IMR-90 (cell line): ENCODE measurements around the gene ITM2C. TPM values are rescaled to one million over a fixed set of nuclear protein-coding genes. Genes with fewer than 3 reads are reported as not detected.

Source experiments
- ATAC-seq: fragments of 200-7000 bp; cut with Tn5 transposase; 2 replicates; pipeline ENCODE4 v1.9.1; 2020; ENCODE audit warnings: low read depth, mild to moderate bottlenecking, moderate library complexity
- BruUV-seq: library from RNA; stranded (reverse); fragments of 400-500 nt; replicated peaks from 2 replicates; lab custom pipeline; 2021; lab: Mats Ljungman, UMichigan
- CTCF ChIA-PET: fragments of 300-600 bp; formaldehyde crosslinking; extraction: SDS; loops from one replicate; lab custom pipeline; 2021; ENCODE audit warnings: antibody characterized with exemption; lab: Yijun Ruan, JAX
- POLR2A ChIA-PET: fragments of 300-600 bp; sonication (Branson Sonifier 250); formaldehyde crosslinking; loops from one replicate; lab custom pipeline; 2022; ENCODE audit warnings: antibody characterized with exemption; ENCODE audit not compliant: unreplicated experiment; lab: Charles Lee
- DNase-seq: peaks from one replicate; pipeline ENCODE4 v3.0.0; 2013
- H2AFZ ChIP-seq: replicated peaks from 2 replicates; pipeline ENCODE3; 2013; ENCODE audit warnings: low read length, mild to moderate bottlenecking; ENCODE audit not compliant: poor library complexity
- H2AK5ac ChIP-seq: 2 replicates; pipeline ENCODE4 v1.6.1; 2013; ENCODE audit warnings: low read depth, low read length, inconsistent platforms
- H2AK9ac ChIP-seq: replicated peaks from 2 replicates; pipeline ENCODE3; 2013; ENCODE audit warnings: mild to moderate bottlenecking, low read depth, low read length, moderate library complexity; ENCODE audit not compliant: poor library complexity
- H2BK120ac ChIP-seq: 2 replicates; pipeline ENCODE4 v1.6.1; 2013; ENCODE audit warnings: low read depth, low read length, inconsistent platforms
- H2BK15ac ChIP-seq: 3 replicates; pipeline ENCODE4 v1.6.1; 2013; ENCODE audit warnings: low read depth, low read length, inconsistent platforms
- H2BK20ac ChIP-seq: 2 replicates; pipeline ENCODE4 v1.6.1; 2013; ENCODE audit warnings: low read depth, mild to moderate bottlenecking, inconsistent platforms, low read length, moderate library complexity
- H2BK5ac ChIP-seq: 2 replicates; pipeline ENCODE4 v1.6.1; 2013; ENCODE audit warnings: mild to moderate bottlenecking, low read depth, low read length, inconsistent platforms; ENCODE audit not compliant: poor library complexity, severe bottlenecking
- H3K14ac ChIP-seq: replicated peaks from 2 replicates; pipeline ENCODE4 v1.6.1; 2013; ENCODE audit warnings: low read depth, low read length, inconsistent platforms
- H3K18ac ChIP-seq: 2 replicates; pipeline ENCODE4 v1.6.1; 2013; ENCODE audit warnings: low read depth, low read length, control low read depth
- H3K23ac ChIP-seq: 2 replicates; pipeline ENCODE4 v1.6.1; 2013; ENCODE audit warnings: low read depth, low read length, inconsistent platforms
- H3K27ac ChIP-seq: 2 replicates; pipeline ENCODE4 v1.5.1; 2013; ENCODE audit warnings: mild to moderate bottlenecking, control low read depth, low read length; ENCODE audit not compliant: insufficient read depth
- H3K27me3 ChIP-seq: 2 replicates; pipeline ENCODE4 v1.6.1; 2013; ENCODE audit warnings: low read length; ENCODE audit not compliant: control insufficient read depth, insufficient read depth
- H3K36me3 ChIP-seq: 2 replicates; pipeline ENCODE4 v1.6.1; 2013; ENCODE audit warnings: low read length, mixed read lengths; ENCODE audit not compliant: control insufficient read depth, insufficient read depth
- H3K4ac ChIP-seq: 2 replicates; pipeline ENCODE4 v1.6.1; 2013; ENCODE audit warnings: low read depth, low read length, inconsistent platforms
- H3K4me1 ChIP-seq: 2 replicates; pipeline ENCODE4 v1.6.1; 2013; ENCODE audit warnings: low read length, mixed read lengths; ENCODE audit not compliant: control insufficient read depth, insufficient read depth
- H3K4me2 ChIP-seq: 2 replicates; pipeline ENCODE4 v1.6.1; 2013; ENCODE audit warnings: low read depth, mild to moderate bottlenecking, control low read depth, low read length, moderate library complexity
- H3K4me3 ChIP-seq: 2 replicates; pipeline ENCODE4 v1.5.1; 2013; ENCODE audit warnings: low read depth, mild to moderate bottlenecking, control low read depth, low read length, moderate library complexity; ENCODE audit not compliant: insufficient read depth
- H3K56ac ChIP-seq: 2 replicates; pipeline ENCODE4 v1.6.1; 2013; ENCODE audit warnings: low read length, inconsistent platforms; ENCODE audit not compliant: insufficient read depth; ENCODE audit errors: extremely low read depth
- H3K79me1 ChIP-seq, 2 experiments: 2 replicates each; pipeline ENCODE4 v1.6.1; 2013; ENCODE audit warnings: low read length in 2 of 2, inconsistent platforms in 1 of 2, low read depth in 1 of 2
- H3K9ac ChIP-seq: 2 replicates; pipeline ENCODE4 v1.6.1; 2013; ENCODE audit warnings: low read depth, low read length, control low read depth
- H3K9me1 ChIP-seq: 2 replicates; pipeline ENCODE4 v1.6.1; 2013; ENCODE audit warnings: low read length, inconsistent platforms; ENCODE audit not compliant: insufficient read depth
- H3K9me3 ChIP-seq: 2 replicates; pipeline ENCODE4 v1.6.1; 2013; ENCODE audit warnings: low read length; ENCODE audit not compliant: control insufficient read depth, insufficient read depth
- H4K20me1 ChIP-seq: 2 replicates; pipeline ENCODE4 v1.6.1; 2013; ENCODE audit warnings: low read length, inconsistent platforms; ENCODE audit not compliant: insufficient read depth
- H4K5ac ChIP-seq: 2 replicates; pipeline ENCODE4 v1.6.1; 2013; ENCODE audit warnings: mild to moderate bottlenecking, low read depth, low read length, control low read depth
- H4K8ac ChIP-seq, 2 experiments: 2 replicates each; pipeline ENCODE4 v1.6.1; 2013; ENCODE audit warnings: low read depth in 2 of 2, low read length in 2 of 2, control low read depth in 1 of 2, inconsistent platforms in 1 of 2
- H4K91ac ChIP-seq: 2 replicates; pipeline ENCODE4 v1.6.1; 2013; ENCODE audit warnings: low read depth, low read length, inconsistent platforms; ENCODE audit not compliant: insufficient read depth
- BHLHE40 ChIP-seq: fragments of 150-350 bp; IDR thresholded peaks from 2 replicates; pipeline ENCODE4 v1.6.1; 2016; ENCODE audit warnings: mild to moderate bottlenecking, low read depth, low read length
- CEBPB ChIP-seq: IDR thresholded peaks from 2 replicates; pipeline ENCODE4 v1.6.1; 2012; ENCODE audit warnings: low read depth, low read length, improper control_type of control experiment
- CHD1 ChIP-seq: IDR thresholded peaks from 2 replicates; pipeline ENCODE4 v1.6.1; 2012; ENCODE audit warnings: low read depth, low read length, improper control_type of control experiment
- CTCF ChIP-seq: conservative IDR thresholded peaks from 2 replicates; pipeline ENCODE4 v1.5.1; 2012; ENCODE audit warnings: mild to moderate bottlenecking, low read depth, low read length, improper control_type of control experiment
- ELK1 ChIP-seq: fragments of 150-350 bp; IDR thresholded peaks from 2 replicates; pipeline ENCODE4 v1.6.1; 2016; ENCODE audit warnings: low read depth, mild to moderate bottlenecking, low read length, moderate library complexity, borderline replicate concordance
- FOS ChIP-seq: fragments of 150-350 bp; IDR thresholded peaks from 2 replicates; pipeline ENCODE4 v1.6.1; 2016; ENCODE audit warnings: low read depth, low read length
- MAFK ChIP-seq: IDR thresholded peaks from 2 replicates; pipeline ENCODE4 v1.6.1; 2012; ENCODE audit warnings: low read depth, low read length, improper control_type of control experiment
- MAZ ChIP-seq: IDR thresholded peaks from 2 replicates; pipeline ENCODE4 v1.6.1; 2012; ENCODE audit warnings: low read depth, mild to moderate bottlenecking, low read length, improper control_type of control experiment, moderate library complexity, borderline replicate concordance
- MXI1 ChIP-seq: IDR thresholded peaks from 2 replicates; pipeline ENCODE4 v1.6.1; 2012; ENCODE audit warnings: low read depth, mild to moderate bottlenecking, low read length, moderate library complexity, borderline replicate concordance
- NFE2L2 ChIP-seq: fragments of 150-350 bp; IDR thresholded peaks from 2 replicates; pipeline ENCODE4 v1.6.1; 2016; ENCODE audit warnings: low read depth, mild to moderate bottlenecking, low read length
- POLR2A ChIP-seq: IDR thresholded peaks from 2 replicates; pipeline ENCODE4 v1.6.1; 2012; ENCODE audit warnings: mild to moderate bottlenecking, low read depth, low read length
- RAD21 ChIP-seq: IDR thresholded peaks from 2 replicates; pipeline ENCODE4 v1.6.1; 2012; ENCODE audit warnings: low read length, improper control_type of control experiment
- RCOR1 ChIP-seq: IDR thresholded peaks from 2 replicates; pipeline ENCODE4 v1.6.1; 2012; ENCODE audit warnings: mild to moderate bottlenecking, low read length, improper control_type of control experiment; ENCODE audit not compliant: insufficient replicate concordance
- RFX5 ChIP-seq: IDR thresholded peaks from 2 replicates; pipeline ENCODE4 v1.8.0; 2012; ENCODE audit warnings: low read depth, mild to moderate bottlenecking, low read length, moderate library complexity
- SMC3 ChIP-seq: fragments of 150-350 bp; IDR thresholded peaks from 2 replicates; pipeline ENCODE4 v1.6.1; 2016; ENCODE audit warnings: low read depth, mild to moderate bottlenecking, antibody characterized with exemption, low read length, moderate library complexity
- WGBS, 2 experiments: methylation state at CpG; one replicate each; pipeline versions ENCODE4 v1.1.5 to v1.1.7; 2013; ENCODE audit warnings: missing lambda C conversion rate in 2 of 2; ENCODE audit not compliant: insufficient read length in 1 of 2; ENCODE audit errors: extremely low coverage in 2 of 2; 5-methylcytosine and 5-hydroxymethylcytosine counted together
- dilution Hi-C: fragments of 300-500 bp; cut with HindIII; formaldehyde crosslinking; loops from one replicate; pipeline ENCODE4 v1.14.3; 2018; ENCODE audit warnings: low sequenced_read_pairs; ENCODE audit not compliant: unreplicated experiment
- in situ Hi-C: fragments of 300-500 bp; cut with MboI; formaldehyde crosslinking; loops from 3 replicates; pipeline ENCODE4 v1.14.3; 2019; ENCODE audit warnings: low sequenced_read_pairs, inconsistent platforms, mixed read lengths
- intact Hi-C: fragments of 100-400 bp; cut with micrococcal nuclease; formaldehyde crosslinking; loops from 2 replicates; pipeline ENCODE4 v1.10.0; 2022
- polyA plus RNA-seq, 3 experiments: library from polyadenylated mRNA; depleted of rRNA; stranded (reverse); fragments of >200 nt; gene quantifications; 2 replicates each; pipeline ENCODE4 v1.2.3, GENCODE V29; 2012; ENCODE audit warnings: low replicate concordance in 1 of 3
- total RNA-seq: library from RNA; depleted of rRNA; stranded (reverse); fragments of >200 nt; gene quantifications from 2 replicates; pipeline ENCODE4 v1.2.3, GENCODE V29; 2012
- TF ChIP-seq, protein P1 (sequence below): fragments of 150-350 bp; IDR thresholded peaks from 2 replicates; pipeline ENCODE4 v1.6.1; 2017; ENCODE audit warnings: mild to moderate bottlenecking, antibody characterized with exemption, low read length, low read depth

The ITM2C gene
- total and polyA plus RNA-seq, 2 of the 4 experiments (the other 2 are of a cell fraction), result 46.8 to 274 TPM

DNA sequence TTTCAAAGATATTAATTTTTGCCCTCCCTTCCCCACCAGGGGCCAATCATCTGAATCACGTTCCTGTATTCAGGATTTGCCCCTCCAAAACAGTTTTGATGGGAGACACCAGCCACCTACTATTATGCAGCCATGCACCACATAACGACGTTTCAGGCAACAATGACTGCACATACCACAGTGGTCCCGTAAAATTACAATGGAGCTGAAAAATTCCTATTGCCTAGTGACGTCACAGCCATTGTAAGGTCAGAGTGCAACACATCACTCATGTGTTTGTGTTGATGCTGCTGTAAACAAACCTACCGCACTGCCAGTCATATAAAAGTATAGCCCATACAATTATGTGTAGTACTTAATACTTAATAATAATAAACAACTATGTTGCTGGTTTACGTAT is 22.6 kb downstream of the ITM2C start:
- ATAC-seq, result no peak
- TF ChIP-seq BHLHE40, result no peak
- no peak for TF ChIP-seq CTCF
- TF ChIP-seq CEBPB, result no peak
- no peak for TF ChIP-seq SMC3
- no peak for TF ChIP-seq MXI1
- TF ChIP-seq NFE2L2, result no peak
- TF ChIP-seq ELK1, result no peak
- TF ChIP-seq RFX5, result no peak
- TF ChIP-seq, protein P1, sequence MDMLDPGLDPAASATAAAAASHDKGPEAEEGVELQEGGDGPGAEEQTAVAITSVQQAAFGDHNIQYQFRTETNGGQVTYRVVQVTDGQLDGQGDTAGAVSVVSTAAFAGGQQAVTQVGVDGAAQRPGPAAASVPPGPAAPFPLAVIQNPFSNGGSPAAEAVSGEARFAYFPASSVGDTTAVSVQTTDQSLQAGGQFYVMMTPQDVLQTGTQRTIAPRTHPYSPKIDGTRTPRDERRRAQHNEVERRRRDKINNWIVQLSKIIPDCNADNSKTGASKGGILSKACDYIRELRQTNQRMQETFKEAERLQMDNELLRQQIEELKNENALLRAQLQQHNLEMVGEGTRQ, result no peak
- TF ChIP-seq MAFK, result no peak
- no peak for TF ChIP-seq RCOR1
- no peak for TF ChIP-seq FOS
- no peak for TF ChIP-seq RAD21
- no peak for TF ChIP-seq CHD1
- TF ChIP-seq MAZ, result no peak
- no peak for TF ChIP-seq POLR2A
- intact Hi-C loops, result no loop called here
- dilution Hi-C loops, result no loop called here
- Histone ChIP-seq H3K36me3 (no peaks in the 10 kb centered on the region), H3K9me1 (no peaks in the 10 kb centered on the region), H3K18ac (no peak overlapping the region), H3K9me3 (peaks cover 2% of the 10 kb centered on the region; the same call in 1 of the 2 replicates), H3K9ac (no peak overlapping the region), H2AFZ (no peak overlapping the region), H2BK20ac (no peak overlapping the region), H3K4me1 (no peaks in the 10 kb centered on the region; the same call in 1 of the 2 replicates), H2BK5ac (no peak overlapping the region), H3K4ac (no peak overlapping the region), H3K79me1 (no peaks in the 10 kb centered on the region), H3K27me3 (peaks cover 15% of the 10 kb centered on the region), H3K27ac (no peak overlapping the region), H3K4me3 (no peak overlapping the region), H3K14ac (no peak overlapping the region), H2BK15ac (no peak overlapping the region), H2AK9ac (no peak overlapping the region), H2BK120ac (no peak overlapping the region), H2AK5ac (no peak overlapping the region), H3K4me2 (no peak overlapping the region), H4K20me1 (no peaks in the 10 kb centered on the region), H3K23ac (no peak overlapping the region), H4K8ac (no peak overlapping the region), H4K5ac (no peak overlapping the region), H4K91ac (no peak overlapping the region), H3K56ac (no peak overlapping the region)
- ChIA-PET POLR2A (no interaction called here), CTCF (no interaction called here)
- no TSS peak for BruUV-seq
- no peak for DNase-seq
- in situ Hi-C loops, result no loop called here
- WGBS, 2 experiments, result no CpG with 5 or more reads among the region's 7 CpGs
